Gastroesophageal sphincter (tissue), 4 donors: ENCODE measurements around the gene CSHL1. TPM values are rescaled to one million over a fixed set of nuclear protein-coding genes. Genes with fewer than 3 reads are reported as not detected.

Experiments used
- ATAC-seq: fragments of 150-250 bp; one replicate; pipeline ENCODE4 v1.9.1; 2016; ENCODE audit warnings: mild to moderate bottlenecking, moderate library complexity
- H3K27ac ChIP-seq, 4 donors: fragments of 200-600 bp; sonication (generic) in 3 of 4; 1 replicate in 3 of 4; 2 replicates in 1 of 4; pipeline ENCODE4 v1.5.1; 2016 to 2019
- H3K27me3 ChIP-seq: fragments of 200-600 bp; sonication (generic); one replicate; pipeline ENCODE4 v1.5.1; 2019
- H3K36me3 ChIP-seq, 2 donors: fragments of 200-600 bp; sonication (generic); one replicate each; pipeline ENCODE4 v1.5.1; 2019; ENCODE audit warnings: control low read depth in 1 of 2
- H3K4me1 ChIP-seq, 3 donors: fragments of 200-600 bp; sonication (generic); 1 replicate in 2 of 3; 2 replicates in 1 of 3; pipeline ENCODE4 v1.5.1; 2016 to 2019; ENCODE audit warnings: control low read depth in 2 of 3
- H3K4me3 ChIP-seq, 2 donors: fragments of 200-600 bp; sonication (generic); one replicate each; pipeline ENCODE4 v1.5.1; 2019; ENCODE audit warnings: mild to moderate bottlenecking in 1 of 2, moderate library complexity in 1 of 2
- H3K9me3 ChIP-seq, 3 donors: fragments of 200-600 bp; sonication (generic); one replicate each; pipeline ENCODE4 v1.5.1; 2017 to 2019; ENCODE audit warnings: control low read depth in 2 of 3
- CTCF ChIP-seq, 4 experiments: fragments of 200-600 bp in 2 of 4; fragments of 450-650 bp in 2 of 4; sonication (generic) in 1 of 4; IDR thresholded peaks; one replicate each; pipeline ENCODE4 v1.5.1; 2017 to 2019; ENCODE audit warnings: antibody characterized with exemption in 4 of 4, mild to moderate bottlenecking in 2 of 4, moderate library complexity in 2 of 4
- EP300 ChIP-seq: sonication (generic); formaldehyde crosslinking; IDR thresholded peaks from one replicate; pipeline ENCODE4 v1.6.1; 2017; ENCODE audit warnings: antibody characterized with exemption, mild to moderate bottlenecking
- POLR2A ChIP-seq, 2 donors: fragments of 450-650 bp; IDR thresholded peaks; one replicate each; pipeline ENCODE4 v1.6.1; 2017; ENCODE audit warnings: antibody characterized with exemption in 2 of 2, mild to moderate bottlenecking in 2 of 2, moderate library complexity in 1 of 2
- POLR2AphosphoS5 ChIP-seq: sonication (generic); formaldehyde crosslinking; IDR thresholded peaks from one replicate; pipeline ENCODE4 v1.6.1; 2017; ENCODE audit warnings: antibody characterized with exemption
- WGBS, 2 donors: methylation state at CpG; one replicate each; pipeline ENCODE4 v1.1.5; 2018; ENCODE audit warnings: low coverage in 1 of 2; 5-methylcytosine and 5-hydroxymethylcytosine counted together
- total RNA-seq, 4 donors: library from RNA; depleted of rRNA; stranded (reverse); fragments of >200 nt; gene quantifications; one replicate each; pipeline ENCODE4 v1.1.0, GENCODE V29; 2016

Gene CSHL1
- total RNA-seq, 4 donors from 2014 or later: not detected

GRCh38 chr17:63944736-63945499 lies 33.9 kb upstream of the CSHL1 start:
- WGBS, 2 donors: 94% methylated on average over 3 of the region's 24 CpGs; no CpG with 5 or more reads in 1 of the 2 donors
- Histone ChIP-seq H3K27me3 (peaks cover 27% of the 10 kb centered on the region), H3K36me3 (no peaks in the 10 kb centered on the region), H3K9me3 (no peaks in the 10 kb centered on the region), H3K4me3 (no peak overlapping the region), H3K27ac (no peak overlapping the region), H3K4me1 (no peaks in the 10 kb centered on the region)
- no peak for ATAC-seq
- TF ChIP-seq POLR2AphosphoS5: no peak
- no peak for TF ChIP-seq EP300
- TF ChIP-seq CTCF (IDR thresholded peaks at IDR 0.05): no peak
- no peak for TF ChIP-seq POLR2A (IDR thresholded peaks at IDR 0.05)

DNA sequence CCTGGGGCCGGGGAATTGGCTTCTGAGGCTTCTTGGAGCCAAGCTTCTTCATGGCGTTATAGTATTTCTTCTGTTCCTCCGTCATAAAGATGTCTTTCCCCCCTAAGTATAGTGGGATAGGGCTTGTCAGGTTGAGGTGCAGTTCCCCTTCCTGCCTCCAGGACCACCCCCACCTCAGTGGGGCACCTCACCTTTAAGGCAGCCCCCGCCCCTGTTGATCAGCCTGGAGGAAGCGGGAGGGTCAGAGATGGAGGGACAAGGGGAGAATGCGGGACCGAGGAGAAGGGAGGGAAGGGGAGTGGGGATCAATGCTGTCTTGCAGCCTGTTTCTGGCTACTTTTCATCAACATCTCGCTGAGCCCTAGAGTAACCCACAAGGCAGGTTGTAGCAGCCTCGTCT lies 32.7 kb upstream of the CSHL1 start:
- no peaks in the 10 kb centered on the region for H3K9me3 ChIP-seq
- no peaks in the 10 kb centered on the region for H3K4me1 ChIP-seq
- WGBS, 2 donors: 61% methylated on average over 3 of the region's 9 CpGs; no CpG with 5 or more reads in 1 of the 2 donors
- H3K4me3 ChIP-seq: no peak overlapping the region
- TF ChIP-seq CTCF (IDR thresholded peaks at IDR 0.05): no peak
- TF ChIP-seq POLR2AphosphoS5: no peak
- no peak for TF ChIP-seq EP300
- TF ChIP-seq POLR2A (IDR thresholded peaks at IDR 0.05): no peak
- no peak for ATAC-seq
- H3K27ac ChIP-seq: no peak overlapping the region
- H3K27me3 ChIP-seq: peaks cover 15% of the 10 kb centered on the region
- H3K36me3 ChIP-seq: no peaks in the 10 kb centered on the region

DNA sequence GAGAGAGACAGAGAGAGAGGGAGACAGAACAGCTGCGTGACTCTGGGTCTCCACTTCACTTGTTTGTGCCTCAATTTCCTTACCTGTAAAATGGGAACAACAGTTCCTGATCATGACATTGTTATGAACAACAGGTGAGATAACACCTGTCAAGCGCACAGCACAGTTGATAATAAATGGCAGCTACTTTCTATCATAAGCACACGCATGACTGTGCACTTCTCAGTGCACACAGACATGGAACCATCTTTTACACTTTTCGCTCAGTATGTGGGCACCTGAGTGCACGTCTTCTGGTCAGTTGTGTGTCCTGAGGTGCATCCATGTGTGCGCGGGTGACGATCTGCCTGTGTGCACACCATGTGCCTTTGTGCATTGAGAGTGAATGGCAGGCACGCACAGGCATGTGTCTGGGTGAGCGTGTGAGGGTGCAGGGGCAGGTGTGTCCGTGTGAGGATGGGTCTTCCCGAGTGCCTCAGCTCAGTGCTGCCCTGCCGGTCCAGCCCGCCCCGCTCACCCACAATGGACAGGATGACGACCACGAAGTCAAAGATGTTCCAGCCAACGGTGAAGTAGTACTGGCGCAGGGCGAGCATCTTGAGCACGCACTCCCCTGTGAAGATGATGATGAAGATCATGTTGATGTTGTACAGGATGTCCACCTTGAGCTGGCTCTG lies 31.4 kb upstream of the CSHL1 start:
- WGBS, 2 donors: 90 to 97% methylated on average over 4 to 8 of the region's 21 CpGs
- Histone ChIP-seq H3K36me3 (no peaks in the 10 kb centered on the region), H3K4me3 (no peak overlapping the region), H3K9me3 (no peaks in the 10 kb centered on the region), H3K27ac (no peak overlapping the region), H3K27me3 (peaks cover 4% of the 10 kb centered on the region), H3K4me1 (no peaks in the 10 kb centered on the region)
- ATAC-seq: no peak
- TF ChIP-seq POLR2AphosphoS5: no peak
- no peak for TF ChIP-seq CTCF (IDR thresholded peaks at IDR 0.05)
- TF ChIP-seq POLR2A (IDR thresholded peaks at IDR 0.05): no peak
- TF ChIP-seq EP300: no peak

- ATAC-seq: no peak
- no peaks in the 10 kb centered on the region for H3K9me3 ChIP-seq
- H3K27ac ChIP-seq: no peak overlapping the region
- 87% methylated on average over 15 of the region's 23 CpGs; no CpG with 5 or more reads in 1 of the 2 donors for WGBS, 2 donors
- no peaks in the 10 kb centered on the region for H3K36me3 ChIP-seq
- H3K27me3 ChIP-seq: no peaks in the 10 kb centered on the region
- H3K4me1 ChIP-seq: no peaks in the 10 kb centered on the region
- H3K4me3 ChIP-seq: no peak overlapping the region
- TF ChIP-seq EP300 (no peak), CTCF (IDR thresholded peaks at IDR 0.05) (no peak), POLR2AphosphoS5 (no peak), POLR2A (IDR thresholded peaks at IDR 0.05) (no peak)
Measured at GRCh38 chr17:63941751-63942150, 30.7 kb upstream of the CSHL1 start.

GRCh38 chr17:63941162-63941561 lies 30.1 kb upstream of the CSHL1 start:
- H3K27ac ChIP-seq: no peak overlapping the region
- no peaks in the 10 kb centered on the region for H3K36me3 ChIP-seq
- no peak overlapping the region for H3K4me3 ChIP-seq
- ATAC-seq: no peak
- H3K9me3 ChIP-seq: no peaks in the 10 kb centered on the region
- no peak for TF ChIP-seq POLR2A (IDR thresholded peaks at IDR 0.05)
- no peak for TF ChIP-seq POLR2AphosphoS5
- TF ChIP-seq CTCF (IDR thresholded peaks at IDR 0.05): no peak
- TF ChIP-seq EP300: no peak
- no CpG with 5 or more reads among the region's 12 CpGs for WGBS, 2 donors
- no peaks in the 10 kb centered on the region for H3K27me3 ChIP-seq
- no peaks in the 10 kb centered on the region for H3K4me1 ChIP-seq
